ENCODE measurements around the gene FXR1.
"Not testable (repeated sequence)": the region's sequence is repeated elsewhere in the genome, so short reads cannot be mapped to it uniquely, and the experiment has no call there.

Gene FXR1

GRCh38 chr3:180989291-180990163 is 77.1 kb downstream of the FXR1 start, which contains the start of gene DNAJC19:
Gene DNAJC19 (minus strand): TSS chr3:180989736. CDS start chr3:180989602, 134 bp downstream.
- peak; percentile 93 for TF ChIP-seq ZFX (IDR thresholded peaks at IDR 0.05)
- no peak for TF ChIP-seq CTCF (conservative IDR thresholded peaks at IDR 0.05)
- H3K27ac ChIP-seq, result peak within 1 kb of the TSS; percentile 89

DNA sequence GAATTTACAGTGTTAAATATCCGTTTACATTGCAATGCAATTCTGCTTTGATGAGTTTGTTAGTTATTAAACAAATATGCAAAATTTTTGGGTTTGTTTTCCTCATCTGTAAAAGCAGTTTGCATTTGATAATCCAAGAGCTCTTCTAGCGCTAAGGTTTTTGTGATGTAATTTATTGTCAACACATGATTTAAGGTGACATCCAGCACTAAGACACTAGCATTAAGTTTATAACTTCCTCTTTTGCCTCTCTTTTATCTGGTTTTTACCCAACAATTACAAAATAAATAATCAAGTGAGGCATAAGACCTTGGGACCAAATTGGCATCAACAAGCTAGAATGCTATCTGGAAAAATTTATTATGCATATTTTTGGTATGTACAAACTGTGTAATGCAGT is 78.0 kb downstream of the FXR1 start:
- H3K27ac ChIP-seq, result no peak overlapping the region
- no peak for TF ChIP-seq ZFX (IDR thresholded peaks at IDR 0.05)

- TF ChIP-seq CTCF (conservative IDR thresholded peaks at IDR 0.05) (no peak), ZFX (IDR thresholded peaks at IDR 0.05) (no peak)
- no peak overlapping the region for H3K27ac ChIP-seq
Measured at GRCh38 chr3:180996415-180996932, 84.0 kb downstream of the FXR1 start.

GRCh38 chr3:181002331-181002730 is 89.9 kb downstream of the FXR1 start:
- H3K27ac ChIP-seq, result not testable (repeated sequence)

GRCh38 chr3:181003469-181003868 is 91.0 kb downstream of the FXR1 start:
- H3K27ac ChIP-seq, result not testable (repeated sequence)

- no peak overlapping the region for H3K27ac ChIP-seq
- no peak for TF ChIP-seq ZFX (IDR thresholded peaks at IDR 0.05)
- no peak for TF ChIP-seq CTCF (conservative IDR thresholded peaks at IDR 0.05)
Measured at GRCh38 chr3:181006541-181006940, 94.1 kb downstream of the FXR1 start.

GRCh38 chr3:181007262-181007661 is 94.8 kb downstream of the FXR1 start:
- no peak for TF ChIP-seq ZFX (IDR thresholded peaks at IDR 0.05)
- TF ChIP-seq CTCF (conservative IDR thresholded peaks at IDR 0.05), result no peak
- no peak overlapping the region for H3K27ac ChIP-seq

DNA sequence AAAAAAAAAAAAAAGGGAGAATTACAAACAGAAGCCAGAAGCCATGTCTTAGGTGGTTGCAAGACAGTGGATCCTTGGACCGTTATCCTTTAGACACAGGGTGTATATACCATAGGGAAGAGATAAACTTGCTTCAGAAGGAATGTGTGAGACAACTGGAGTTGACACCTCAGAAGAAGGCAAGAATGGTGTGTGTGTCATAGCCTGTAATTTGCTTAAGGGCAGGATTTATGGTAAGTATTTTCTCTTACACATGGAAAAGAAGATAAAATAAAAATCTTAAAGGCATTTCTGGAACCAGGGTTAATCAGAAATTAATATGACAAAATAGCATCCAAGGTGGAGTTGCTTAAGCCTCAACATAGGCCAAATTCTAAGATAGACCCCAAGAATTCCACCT is 96.3 kb downstream of the FXR1 start:
- TF ChIP-seq ZFX (IDR thresholded peaks at IDR 0.05), result no peak
- no peak for TF ChIP-seq CTCF (conservative IDR thresholded peaks at IDR 0.05)
- no peak overlapping the region for H3K27ac ChIP-seq

DNA sequence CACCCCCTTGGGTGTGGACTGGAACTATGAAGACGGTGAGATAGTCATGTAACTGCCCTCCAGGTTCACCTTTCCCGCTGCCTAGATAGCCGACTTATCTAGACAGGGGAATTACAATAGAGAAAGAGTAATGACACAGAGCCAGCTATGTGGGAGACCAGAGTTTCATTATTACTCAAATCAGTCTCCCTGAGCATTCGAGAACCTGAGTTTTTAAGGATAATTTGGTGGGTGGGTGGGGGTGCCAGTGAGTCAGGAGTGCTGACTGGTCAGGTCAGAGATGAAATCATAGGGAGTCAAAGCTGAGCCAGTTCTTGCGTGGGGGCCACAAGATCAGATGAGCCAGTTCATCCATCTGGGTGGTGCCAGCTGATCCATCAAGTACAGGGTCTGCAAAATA is 96.8 kb downstream of the FXR1 start:
- H3K27ac ChIP-seq, result no peak overlapping the region
- TF ChIP-seq CTCF (conservative IDR thresholded peaks at IDR 0.05), result no peak
- TF ChIP-seq ZFX (IDR thresholded peaks at IDR 0.05), result no peak
